Thoracic aorta endothelial cell (primary cell): Measurements from ENCODE around the gene NUAK1. TPM values are rescaled to one million over a fixed set of nuclear protein-coding genes. Genes with fewer than 3 reads are reported as not detected.

Experiments
- total RNA-seq: library from RNA; depleted of rRNA; stranded (reverse); fragments of >200 nt; gene quantifications from 2 replicates; pipeline ENCODE4 v1.2.3, GENCODE V29; 2012

The NUAK1 gene
- 30.6 and 43.0 TPM in 2 replicates for total RNA-seq

GRCh38 chr12:106138633-106139421 is at the start of gene NUAK1:
Gene NUAK1, minus strand, starts transcription at chr12:106138954. Its CDS starts 301 bp downstream, at chr12:106138653.

Other genes with a start within 250 kb of the NUAK1 start
- gene CKAP4, start 109.1 kb upstream of the NUAK1 start, total RNA-seq = 230 and 243 TPM in 2 replicates
- 27.2 and 27.3 TPM in 2 replicates for gene TCP11L2, start 163.8 kb upstream of the NUAK1 start, total RNA-seq
- gene POLR3B, start 218.8 kb upstream of the NUAK1 start, total RNA-seq = 18.4 and 22.7 TPM in 2 replicates